ENCODE measurements around the gene G6PC3. TPM values are rescaled to one million over a fixed set of nuclear protein-coding genes. Genes with fewer than 3 reads are reported as not detected.

G6PC3 gene
- total RNA-seq, 1 donor from 2014 or later = 16.6 TPM

- Histone ChIP-seq H3K4me1 (no peaks in the 10 kb centered on the region), H3K9ac (no peak overlapping the region), H3K4me2 (no peak overlapping the region), H3K79me2 (ENCODE audit: low read depth) (no peaks in the 10 kb centered on the region), H3K4me3 (no peak overlapping the region), H3F3A (ENCODE audit: low read depth) (peaks cover 6% of the 10 kb centered on the region), H4K20me1 (ENCODE audit: low read depth) (peaks cover 3% of the 10 kb centered on the region), H2AFZ (replicated peaks) (no peak overlapping the region), H3K9me3 (ENCODE audit: low read depth) (no peaks in the 10 kb centered on the region), H3K27me3 (no peaks in the 10 kb centered on the region), H3K27ac (no peak overlapping the region), H3K36me3 (no peaks in the 10 kb centered on the region)
- H3K27ac Mint-ChIP-seq = no peak overlapping the region
- H3K27me3 Mint-ChIP-seq (ENCODE audit: insufficient read depth, low read depth) = no peaks in the 10 kb centered on the region
- TF ChIP-seq EZH2phosphoT487 (IDR thresholded peaks at IDR 0.05) = no peak
- TF ChIP-seq CTCF (IDR thresholded peaks at IDR 0.05) = no peak
- no peak for TF ChIP-seq EZH2 (IDR thresholded peaks at IDR 0.05)
- peaks cover 8% of the 10 kb centered on the region for H3K36me3 Mint-ChIP-seq
- peak overlapping the region; percentile 38 for H3K4me3 Mint-ChIP-seq
- H3K9me3 Mint-ChIP-seq = no peaks in the 10 kb centered on the region
- no peaks in the 10 kb centered on the region for H3K4me1 Mint-ChIP-seq
- DNase-seq (ENCODE audit: low spot score) = no peak
Measured at GRCh38 chr17:44023545-44024270, 46.8 kb upstream of the G6PC3 start.

- Histone ChIP-seq H3K9ac (no peak overlapping the region), H3K4me3 (no peak overlapping the region), H3F3A (ENCODE audit: low read depth) (peaks cover 6% of the 10 kb centered on the region), H2AFZ (replicated peaks) (no peak overlapping the region), H3K9me3 (ENCODE audit: low read depth) (no peaks in the 10 kb centered on the region), H3K4me1 (no peaks in the 10 kb centered on the region), H3K79me2 (ENCODE audit: low read depth) (no peaks in the 10 kb centered on the region), H3K4me2 (no peak overlapping the region), H3K27me3 (no peaks in the 10 kb centered on the region), H3K27ac (no peak overlapping the region), H3K36me3 (no peaks in the 10 kb centered on the region), H4K20me1 (ENCODE audit: low read depth) (peaks cover 3% of the 10 kb centered on the region)
- no peak overlapping the region for H3K27ac Mint-ChIP-seq
- no peaks in the 10 kb centered on the region for H3K9me3 Mint-ChIP-seq
- H3K4me3 Mint-ChIP-seq = no peak overlapping the region
- TF ChIP-seq CTCF (IDR thresholded peaks at IDR 0.05) (no peak), EZH2 (IDR thresholded peaks at IDR 0.05) (no peak), EZH2phosphoT487 (IDR thresholded peaks at IDR 0.05) (no peak)
- no peak for DNase-seq (ENCODE audit: low spot score)
- H3K27me3 Mint-ChIP-seq (ENCODE audit: insufficient read depth, low read depth) = no peaks in the 10 kb centered on the region
- peaks cover 11% of the 10 kb centered on the region for H3K36me3 Mint-ChIP-seq
- H3K4me1 Mint-ChIP-seq = no peaks in the 10 kb centered on the region
Measured at GRCh38 chr17:44024271-44024663, 46.3 kb upstream of the G6PC3 start.

- Histone ChIP-seq H3K27me3 (no peaks in the 10 kb centered on the region), H3K36me3 (no peaks in the 10 kb centered on the region), H3K9ac (no peak overlapping the region), H3K4me3 (no peak overlapping the region), H2AFZ (replicated peaks) (no peak overlapping the region), H4K20me1 (ENCODE audit: low read depth) (peaks cover 3% of the 10 kb centered on the region), H3K27ac (no peak overlapping the region), H3K79me2 (ENCODE audit: low read depth) (no peaks in the 10 kb centered on the region), H3F3A (ENCODE audit: low read depth) (peaks cover 6% of the 10 kb centered on the region), H3K4me2 (no peak overlapping the region), H3K9me3 (ENCODE audit: low read depth) (no peaks in the 10 kb centered on the region), H3K4me1 (no peaks in the 10 kb centered on the region)
- no peaks in the 10 kb centered on the region for H3K9me3 Mint-ChIP-seq
- peaks cover 15% of the 10 kb centered on the region for H3K36me3 Mint-ChIP-seq
- TF ChIP-seq CTCF (IDR thresholded peaks at IDR 0.05) = no peak
- no peak for TF ChIP-seq EZH2 (IDR thresholded peaks at IDR 0.05)
- no peak for TF ChIP-seq EZH2phosphoT487 (IDR thresholded peaks at IDR 0.05)
- DNase-seq (ENCODE audit: low spot score) = no peak
- no peak overlapping the region for H3K4me3 Mint-ChIP-seq
- H3K27me3 Mint-ChIP-seq (ENCODE audit: insufficient read depth, low read depth) = no peaks in the 10 kb centered on the region
- no peaks in the 10 kb centered on the region for H3K4me1 Mint-ChIP-seq
- H3K27ac Mint-ChIP-seq = no peak overlapping the region
Measured at GRCh38 chr17:44024853-44025252, 45.7 kb upstream of the G6PC3 start.

Data from neural progenitor cell (in vitro differentiated cells).